Activated T-cell treated with anti-CD3 and anti-CD28 coated beads, Interleukin-2, amount 50 U/mL, for 4 hours (primary cell): ENCODE measurements around the gene ARTN. TPM values are rescaled to one million over a fixed set of nuclear protein-coding genes. Genes with fewer than 3 reads are reported as not detected.

ENCODE experiments used
- ATAC-seq, 2 donors: fragments of 200-7000 bp; cut with Tn5 transposase; one replicate each; pipeline ENCODE4 v1.10.0; 2021
- DNase-seq: peaks from one replicate; pipeline ENCODE4 v3.0.0-alpha.2; 2020
- H3K27me3 Mint-ChIP-seq: one replicate; pipeline ENCODE4 v1.8.0; 2021; ENCODE audit warnings: low read depth, mixed read lengths
- H3K36me3 Mint-ChIP-seq: one replicate; pipeline ENCODE4 v1.8.0; 2022; ENCODE audit warnings: mixed read lengths; ENCODE audit not compliant: insufficient read depth
- H3K4me1 Mint-ChIP-seq: one replicate; pipeline ENCODE4 v1.8.0; 2021; ENCODE audit warnings: low read depth, mixed read lengths
- H3K4me3 Mint-ChIP-seq: one replicate; pipeline ENCODE4 v1.8.0; 2021; ENCODE audit warnings: mild to moderate bottlenecking, moderate library complexity, mixed read lengths
- H3K9me3 Mint-ChIP-seq: one replicate; pipeline ENCODE4 v1.8.0; 2021; ENCODE audit warnings: mixed read lengths
- total RNA-seq, 3 donors: library from RNA; stranded (reverse); gene quantifications; one replicate each; pipeline ENCODE4 v1.2.1, GENCODE V29; 2021

Gene ARTN, protein sequence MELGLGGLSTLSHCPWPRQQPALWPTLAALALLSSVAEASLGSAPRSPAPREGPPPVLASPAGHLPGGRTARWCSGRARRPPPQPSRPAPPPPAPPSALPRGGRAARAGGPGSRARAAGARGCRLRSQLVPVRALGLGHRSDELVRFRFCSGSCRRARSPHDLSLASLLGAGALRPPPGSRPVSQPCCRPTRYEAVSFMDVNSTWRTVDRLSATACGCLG
- under 1 TPM; 0.33 to 0.45 (median 0.40) TPM for total RNA-seq

DNA sequence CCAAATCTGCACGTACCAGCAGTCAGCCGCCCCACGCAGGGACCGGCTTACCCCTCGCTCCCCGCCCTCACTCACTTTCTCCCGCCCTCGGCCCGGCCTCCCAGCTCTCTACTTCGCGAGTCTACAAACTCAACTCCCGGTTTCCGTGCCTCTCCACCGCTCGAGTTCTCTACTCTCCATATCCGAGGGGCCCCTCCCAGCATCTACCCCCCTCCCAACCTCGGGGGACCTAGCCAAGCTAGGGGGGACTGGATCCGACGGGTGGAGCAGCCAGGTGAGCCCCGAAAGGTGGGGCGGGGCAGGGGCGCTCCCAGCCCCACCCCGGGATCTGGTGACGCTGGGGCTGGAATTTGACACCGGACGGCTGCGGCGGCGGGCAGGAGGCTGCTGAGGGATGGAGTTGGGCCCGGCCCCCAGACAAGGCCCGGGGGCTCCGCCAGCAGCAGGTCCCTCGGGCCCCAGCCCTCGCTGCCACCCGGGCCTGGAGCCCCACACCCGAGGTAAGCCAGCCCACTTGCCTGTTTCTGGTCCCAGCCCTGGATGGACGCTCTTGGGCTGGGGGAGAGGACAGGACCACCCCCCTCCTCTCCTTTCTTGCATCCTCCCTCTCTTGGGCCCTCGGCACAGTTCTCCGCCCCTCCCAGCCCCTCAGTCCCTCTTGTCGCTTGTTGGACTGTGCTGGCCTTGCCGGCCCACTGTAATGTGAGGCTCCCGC lies at the start of gene ARTN:
Gene ARTN (plus strand): TSS at position 416 of the 715 bp plus-strand sequence. CDS start 1,856 bp downstream, outside the sequence.
- DNase-seq (no peak), ATAC-seq (peak in 1 of 2 donors; percentile 22)
- H3K36me3 Mint-ChIP-seq = peaks cover 4% of the 10 kb centered on the region
- peaks cover 37% of the 10 kb centered on the region for H3K27me3 Mint-ChIP-seq
- H3K9me3 Mint-ChIP-seq = no peaks in the 10 kb centered on the region
- no peak within 1 kb of the TSS for H3K4me3 Mint-ChIP-seq
- peaks cover 10% of the 10 kb centered on the region for H3K4me1 Mint-ChIP-seq

DNA sequence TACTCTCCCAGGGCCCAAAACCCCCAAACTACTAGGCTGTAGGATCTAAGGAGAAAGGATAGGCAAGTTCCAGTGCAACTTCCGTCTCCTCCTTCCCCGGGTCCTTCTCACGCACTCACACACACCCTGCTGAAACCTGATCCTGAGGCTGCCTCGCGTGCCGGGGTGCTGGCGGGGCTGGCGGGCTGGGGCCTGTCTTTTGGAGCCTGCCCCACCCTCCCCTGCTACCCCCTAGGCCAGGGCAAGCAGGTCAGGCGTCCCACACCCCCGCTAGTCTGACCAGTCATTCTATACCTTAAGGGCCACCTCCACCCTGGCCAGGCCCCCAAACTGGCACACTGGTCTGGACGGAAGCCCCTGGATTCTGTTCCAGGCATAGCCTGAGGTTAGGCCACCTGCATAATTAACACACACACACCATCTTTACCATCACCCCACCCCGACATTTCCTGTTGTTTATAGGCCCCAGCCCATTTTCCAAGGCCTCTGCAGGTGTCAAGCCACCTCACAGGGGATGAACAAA lies 48.3 kb upstream of the ARTN start:
- H3K4me3 Mint-ChIP-seq = no peak overlapping the region
- DNase-seq (no peak), ATAC-seq (no peak)
- H3K27me3 Mint-ChIP-seq = no peaks in the 10 kb centered on the region
- peaks cover 2% of the 10 kb centered on the region for H3K36me3 Mint-ChIP-seq
- H3K4me1 Mint-ChIP-seq = no peaks in the 10 kb centered on the region
- no peaks in the 10 kb centered on the region for H3K9me3 Mint-ChIP-seq

DNA sequence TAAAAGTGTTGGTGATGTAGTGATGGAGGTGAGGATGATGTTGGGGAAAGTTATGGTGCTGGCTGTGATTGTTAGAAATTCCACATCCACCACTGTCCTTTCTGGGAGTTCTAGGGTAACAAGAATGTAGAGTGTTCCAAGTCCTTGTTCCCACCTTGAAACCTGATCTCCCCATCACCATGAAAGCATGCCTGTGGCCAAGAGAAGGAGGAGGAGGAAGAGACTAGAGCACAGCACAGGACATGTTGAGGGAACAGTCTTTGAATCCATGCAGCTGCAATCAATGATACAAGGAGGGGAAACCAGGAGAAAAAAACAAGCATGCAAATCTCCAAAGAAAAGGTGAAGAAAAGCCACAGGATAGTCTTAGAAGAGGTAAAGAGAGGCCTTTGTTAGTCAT lies 45.9 kb upstream of the ARTN start:
- no peak for ATAC-seq
- Mint-ChIP-seq H3K4me3 (no peak overlapping the region), H3K4me1 (no peaks in the 10 kb centered on the region), H3K9me3 (no peaks in the 10 kb centered on the region), H3K27me3 (no peaks in the 10 kb centered on the region), H3K36me3 (peaks cover 4% of the 10 kb centered on the region)
- DNase-seq = no peak

GRCh38 chr1:43890815-43891214 lies 42.8 kb upstream of the ARTN start:
- no peak for DNase-seq
- Mint-ChIP-seq H3K9me3 (no peaks in the 10 kb centered on the region), H3K36me3 (peaks cover 4% of the 10 kb centered on the region), H3K27me3 (no peaks in the 10 kb centered on the region), H3K4me1 (no peaks in the 10 kb centered on the region), H3K4me3 (no peak overlapping the region)
- no peak for ATAC-seq

GRCh38 chr1:43893006-43893405 lies 40.6 kb upstream of the ARTN start:
- no peak for ATAC-seq
- DNase-seq = no peak

DNA sequence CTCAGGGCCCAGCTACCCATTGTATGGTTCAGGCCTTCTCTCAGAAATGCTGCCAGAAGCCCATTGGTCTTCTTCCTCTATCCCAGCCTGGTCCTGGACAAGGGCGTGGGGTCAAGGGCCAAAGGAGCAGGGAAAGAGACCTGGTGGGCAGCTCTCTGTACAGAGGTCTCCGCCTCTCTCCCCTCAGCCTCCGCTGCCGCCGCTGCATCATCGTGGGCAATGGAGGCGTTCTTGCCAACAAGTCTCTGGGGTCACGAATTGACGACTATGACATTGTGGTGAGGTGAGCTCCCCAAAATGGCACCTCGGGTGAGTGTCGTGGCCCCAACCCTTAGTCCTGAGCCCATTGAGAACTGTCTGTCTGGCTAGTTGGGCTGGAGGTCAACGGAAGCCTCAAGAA lies 34.6 kb upstream of the ARTN start:
- Mint-ChIP-seq H3K36me3 (peaks cover 24% of the 10 kb centered on the region), H3K27me3 (no peaks in the 10 kb centered on the region)

More at GRCh38 chr1:43893006-43893405, 40.6 kb upstream of the ARTN start:
- H3K27me3 Mint-ChIP-seq = no peaks in the 10 kb centered on the region
- H3K4me1 Mint-ChIP-seq = no peaks in the 10 kb centered on the region
- peaks cover 11% of the 10 kb centered on the region for H3K36me3 Mint-ChIP-seq
- H3K9me3 Mint-ChIP-seq = no peaks in the 10 kb centered on the region
- no peak overlapping the region for H3K4me3 Mint-ChIP-seq

GRCh38 chr1:43900386-43900785 lies 33.2 kb upstream of the ARTN start:
- Mint-ChIP-seq H3K4me3 (no peak overlapping the region), H3K36me3 (peaks cover 21% of the 10 kb centered on the region), H3K9me3 (no peaks in the 10 kb centered on the region)

More for the DNA sequence above, 34.6 kb upstream of the ARTN start:
- H3K9me3 Mint-ChIP-seq = no peaks in the 10 kb centered on the region
- H3K4me1 Mint-ChIP-seq = no peaks in the 10 kb centered on the region
- no peak for ATAC-seq
- H3K4me3 Mint-ChIP-seq = no peak overlapping the region
- no peak for DNase-seq

GRCh38 chr1:43901196-43901961 lies 32.2 kb upstream of the ARTN start:
- Mint-ChIP-seq H3K4me3 (no peak overlapping the region), H3K4me1 (no peaks in the 10 kb centered on the region), H3K9me3 (no peaks in the 10 kb centered on the region), H3K36me3 (peaks cover 19% of the 10 kb centered on the region), H3K27me3 (no peaks in the 10 kb centered on the region)
- DNase-seq = no peak
- ATAC-seq = no peak

More at GRCh38 chr1:43900386-43900785, 33.2 kb upstream of the ARTN start:
- DNase-seq (no peak), ATAC-seq (no peak)
- Mint-ChIP-seq H3K4me1 (no peaks in the 10 kb centered on the region), H3K27me3 (no peaks in the 10 kb centered on the region)

DNA sequence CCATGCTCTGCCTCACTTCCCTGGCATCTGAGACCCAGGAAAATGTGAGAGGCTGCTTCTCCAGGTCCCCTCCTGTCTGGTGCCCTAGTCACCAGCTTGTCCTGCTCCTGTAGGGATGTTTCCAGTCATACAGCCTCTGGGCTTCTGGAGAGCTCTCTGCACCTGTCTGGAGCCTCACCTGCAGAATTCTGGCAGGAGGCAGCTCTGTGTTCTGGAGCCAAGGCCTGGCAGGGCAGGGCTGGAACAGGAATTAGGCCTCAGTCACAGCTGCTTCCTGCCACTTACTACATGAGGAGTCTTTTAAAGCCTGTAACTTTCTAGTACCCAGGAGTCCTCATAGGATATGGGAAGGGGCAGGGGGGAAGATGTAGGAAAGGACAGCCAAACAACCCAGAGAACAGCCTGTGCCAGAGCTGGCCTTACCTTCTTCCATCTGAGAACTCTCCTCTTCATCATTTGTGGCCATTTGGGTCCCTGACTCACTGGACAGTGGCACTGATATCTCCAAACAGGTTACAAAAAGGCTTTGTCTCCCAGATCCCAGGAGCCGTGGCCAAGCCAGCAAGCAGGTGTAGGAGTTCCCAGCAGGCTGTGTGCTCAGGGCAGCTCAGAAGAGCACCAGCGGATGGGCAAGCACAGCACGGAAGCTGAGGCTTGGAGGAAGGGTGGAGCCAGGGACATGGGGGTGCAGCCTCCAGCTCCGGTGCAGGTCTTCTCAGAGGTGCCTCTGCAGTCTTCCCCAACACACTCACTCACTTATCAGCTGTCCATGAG lies 31.4 kb upstream of the ARTN start:
- Mint-ChIP-seq H3K36me3 (peaks cover 21% of the 10 kb centered on the region), H3K27me3 (no peaks in the 10 kb centered on the region), H3K4me3 (peak overlapping the region; percentile 40), H3K9me3 (no peaks in the 10 kb centered on the region), H3K4me1 (peaks cover 2% of the 10 kb centered on the region)
- no peak for ATAC-seq
- DNase-seq = no peak

GRCh38 chr1:43904660-43905551 lies 28.7 kb upstream of the ARTN start:
- Mint-ChIP-seq H3K4me1 (peaks cover 2% of the 10 kb centered on the region), H3K4me3 (no peak overlapping the region), H3K9me3 (no peaks in the 10 kb centered on the region), H3K36me3 (peaks cover 30% of the 10 kb centered on the region), H3K27me3 (no peaks in the 10 kb centered on the region)
- ATAC-seq = no peak
- DNase-seq = no peak

DNA sequence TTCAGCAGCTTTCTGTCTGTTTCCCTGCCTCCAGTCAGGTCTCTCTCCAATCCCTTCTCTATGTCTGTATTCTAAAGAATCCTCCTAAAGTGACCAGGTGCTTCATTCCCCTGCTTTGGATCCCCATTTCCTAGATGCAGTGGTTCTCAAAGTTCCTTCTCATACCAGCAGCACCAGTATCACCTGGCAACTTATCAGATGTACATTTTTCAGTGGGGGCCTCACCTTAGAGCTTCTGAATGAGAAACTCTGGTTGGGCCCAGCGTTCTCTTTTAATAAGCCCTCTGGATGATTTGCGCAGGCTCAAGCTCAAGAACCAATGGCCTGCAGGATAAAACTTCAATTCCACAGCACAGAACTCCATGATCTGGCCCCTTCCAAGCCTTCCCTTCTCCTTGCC lies 25.4 kb upstream of the ARTN start:
- no peak for DNase-seq
- peaks cover 2% of the 10 kb centered on the region for H3K4me1 Mint-ChIP-seq

GRCh38 chr1:43908858-43909257 lies 24.7 kb upstream of the ARTN start:
- Mint-ChIP-seq H3K27me3 (no peaks in the 10 kb centered on the region), H3K9me3 (no peaks in the 10 kb centered on the region), H3K36me3 (peaks cover 23% of the 10 kb centered on the region), H3K4me1 (peaks cover 2% of the 10 kb centered on the region), H3K4me3 (no peak overlapping the region)
- DNase-seq (no peak), ATAC-seq (no peak)

More for the DNA sequence above, 25.4 kb upstream of the ARTN start:
- Mint-ChIP-seq H3K9me3 (no peaks in the 10 kb centered on the region), H3K4me3 (no peak overlapping the region), H3K36me3 (peaks cover 23% of the 10 kb centered on the region), H3K27me3 (no peaks in the 10 kb centered on the region)
- no peak for ATAC-seq

DNA sequence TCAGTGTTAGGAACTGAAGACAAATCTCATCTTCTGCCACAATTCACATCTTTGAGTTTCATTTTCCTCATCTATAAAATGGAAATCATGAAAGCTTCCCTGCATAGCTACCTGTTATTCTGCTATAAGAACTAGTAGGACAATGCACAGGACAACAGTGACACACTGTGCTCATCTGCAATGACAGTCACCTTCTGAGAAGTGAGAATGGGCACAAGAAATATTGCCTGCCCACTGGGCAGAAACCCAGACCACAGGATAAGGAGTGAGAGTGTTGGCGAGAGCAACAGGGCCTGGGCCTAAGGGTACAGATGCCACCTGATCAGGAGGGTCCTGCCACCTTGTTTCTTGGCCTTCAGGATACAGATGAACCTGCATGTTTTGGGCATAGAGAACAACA lies 23.3 kb upstream of the ARTN start:
- H3K4me1 Mint-ChIP-seq = peaks cover 2% of the 10 kb centered on the region
- H3K4me3 Mint-ChIP-seq = no peak overlapping the region
- peaks cover 23% of the 10 kb centered on the region for H3K36me3 Mint-ChIP-seq
- H3K27me3 Mint-ChIP-seq = no peaks in the 10 kb centered on the region
- ATAC-seq (no peak), DNase-seq (no peak)
- no peaks in the 10 kb centered on the region for H3K9me3 Mint-ChIP-seq
